Peyer's patch (tissue), 4 donors: ENCODE measurements around the gene PVR.

Experiments used
- POLR2A ChIP-seq, 2 donors: fragments of 450-650 bp; IDR thresholded peaks; one replicate each; pipeline ENCODE4 v1.5.1; 2017; ENCODE audit warnings: antibody characterized with exemption in 2 of 2, mild to moderate bottlenecking in 2 of 2, moderate library complexity in 2 of 2
- TF ChIP-seq, protein P1 (sequence below), 6 experiments: fragments of 450-650 bp in 4 of 6; fragments of 200-600 bp in 2 of 6; sonication (generic) in 1 of 6; IDR thresholded peaks; one replicate each; pipeline ENCODE4 v1.5.1; 2017 to 2019; ENCODE audit warnings: antibody characterized with exemption in 6 of 6, mild to moderate bottlenecking in 3 of 6, moderate library complexity in 1 of 6

- TF ChIP-seq, protein P1, sequence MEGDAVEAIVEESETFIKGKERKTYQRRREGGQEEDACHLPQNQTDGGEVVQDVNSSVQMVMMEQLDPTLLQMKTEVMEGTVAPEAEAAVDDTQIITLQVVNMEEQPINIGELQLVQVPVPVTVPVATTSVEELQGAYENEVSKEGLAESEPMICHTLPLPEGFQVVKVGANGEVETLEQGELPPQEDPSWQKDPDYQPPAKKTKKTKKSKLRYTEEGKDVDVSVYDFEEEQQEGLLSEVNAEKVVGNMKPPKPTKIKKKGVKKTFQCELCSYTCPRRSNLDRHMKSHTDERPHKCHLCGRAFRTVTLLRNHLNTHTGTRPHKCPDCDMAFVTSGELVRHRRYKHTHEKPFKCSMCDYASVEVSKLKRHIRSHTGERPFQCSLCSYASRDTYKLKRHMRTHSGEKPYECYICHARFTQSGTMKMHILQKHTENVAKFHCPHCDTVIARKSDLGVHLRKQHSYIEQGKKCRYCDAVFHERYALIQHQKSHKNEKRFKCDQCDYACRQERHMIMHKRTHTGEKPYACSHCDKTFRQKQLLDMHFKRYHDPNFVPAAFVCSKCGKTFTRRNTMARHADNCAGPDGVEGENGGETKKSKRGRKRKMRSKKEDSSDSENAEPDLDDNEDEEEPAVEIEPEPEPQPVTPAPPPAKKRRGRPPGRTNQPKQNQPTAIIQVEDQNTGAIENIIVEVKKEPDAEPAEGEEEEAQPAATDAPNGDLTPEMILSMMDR (IDR thresholded peaks at IDR 0.05): no peak
- no peak for TF ChIP-seq POLR2A (IDR thresholded peaks at IDR 0.05)
These were observed 8.9 kb upstream of the PVR start for GRCh38 chr19:44634785-44635184.
